ENCODE data around the gene C12orf42. TPM values are rescaled to one million over a fixed set of nuclear protein-coding genes. Genes with fewer than 3 reads are reported as not detected.

C12orf42 gene
- total and polyA plus RNA-seq, 8 donors = 0.11 to 0.20 TPM; not detected in 6

- Histone ChIP-seq H3K4me1 (no peaks in the 10 kb centered on the region), H3K27me3 (no peaks in the 10 kb centered on the region), H3K9me3 (peaks cover 0 to 2% of the 10 kb centered on the region in 2 donors), H3K27ac (no peak overlapping the region), H3K4me3 (no peak overlapping the region), H3K36me3 (no peaks in the 10 kb centered on the region)
- no peak for ATAC-seq
- TF ChIP-seq, protein P1, sequence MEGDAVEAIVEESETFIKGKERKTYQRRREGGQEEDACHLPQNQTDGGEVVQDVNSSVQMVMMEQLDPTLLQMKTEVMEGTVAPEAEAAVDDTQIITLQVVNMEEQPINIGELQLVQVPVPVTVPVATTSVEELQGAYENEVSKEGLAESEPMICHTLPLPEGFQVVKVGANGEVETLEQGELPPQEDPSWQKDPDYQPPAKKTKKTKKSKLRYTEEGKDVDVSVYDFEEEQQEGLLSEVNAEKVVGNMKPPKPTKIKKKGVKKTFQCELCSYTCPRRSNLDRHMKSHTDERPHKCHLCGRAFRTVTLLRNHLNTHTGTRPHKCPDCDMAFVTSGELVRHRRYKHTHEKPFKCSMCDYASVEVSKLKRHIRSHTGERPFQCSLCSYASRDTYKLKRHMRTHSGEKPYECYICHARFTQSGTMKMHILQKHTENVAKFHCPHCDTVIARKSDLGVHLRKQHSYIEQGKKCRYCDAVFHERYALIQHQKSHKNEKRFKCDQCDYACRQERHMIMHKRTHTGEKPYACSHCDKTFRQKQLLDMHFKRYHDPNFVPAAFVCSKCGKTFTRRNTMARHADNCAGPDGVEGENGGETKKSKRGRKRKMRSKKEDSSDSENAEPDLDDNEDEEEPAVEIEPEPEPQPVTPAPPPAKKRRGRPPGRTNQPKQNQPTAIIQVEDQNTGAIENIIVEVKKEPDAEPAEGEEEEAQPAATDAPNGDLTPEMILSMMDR (IDR thresholded peaks at IDR 0.05) = no peak
- no peak for DNase-seq
- intact Hi-C loops (cut with DNase I) = no loop called here
Measured at GRCh38 chr12:103350116-103350515, 145.7 kb downstream of the C12orf42 start.

- Histone ChIP-seq H3K27me3 (no peaks in the 10 kb centered on the region), H3K36me3 (no peaks in the 10 kb centered on the region), H3K27ac (no peak overlapping the region), H3K4me3 (no peak overlapping the region), H3K4me1 (no peaks in the 10 kb centered on the region), H3K9me3 (peaks cover 0 to 2% of the 10 kb centered on the region in 2 donors)
- no peak for ATAC-seq
- TF ChIP-seq, protein P1 (IDR thresholded peaks at IDR 0.05) = no peak
- DNase-seq = no peak
- intact Hi-C loops (cut with DNase I) = no loop called here
Measured at GRCh38 chr12:103348935-103349334, 146.8 kb downstream of the C12orf42 start.

DNA sequence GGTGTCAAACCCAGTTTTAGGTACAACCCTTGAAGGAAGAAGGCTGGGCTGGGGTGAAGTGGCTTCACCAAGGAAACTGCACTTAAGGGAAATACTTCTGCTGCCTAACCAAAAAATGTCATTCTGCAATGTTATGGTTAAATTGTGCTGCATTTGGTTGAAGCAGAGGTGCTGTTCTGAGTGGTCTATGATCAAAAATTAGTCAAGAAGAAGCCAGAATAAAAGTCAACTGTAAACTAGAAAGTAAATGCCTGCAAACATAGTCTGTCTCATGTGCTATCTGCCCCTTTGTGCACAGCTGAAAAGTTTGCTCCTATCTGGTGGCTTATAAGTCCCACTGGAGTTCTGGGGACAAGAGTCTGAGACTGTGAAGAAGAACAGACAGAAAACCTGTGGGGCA is 158.8 kb downstream of the C12orf42 start:
- no peaks in the 10 kb centered on the region for H3K36me3 ChIP-seq
- peaks cover 0 to 10% of the 10 kb centered on the region in 2 donors for H3K9me3 ChIP-seq
- intact Hi-C loops (cut with DNase I) = no loop called here
- TF ChIP-seq, protein P1 (IDR thresholded peaks at IDR 0.05) = no peak
- no peak overlapping the region for H3K27ac ChIP-seq
- no peak overlapping the region for H3K4me3 ChIP-seq
- no peaks in the 10 kb centered on the region for H3K4me1 ChIP-seq
- no peak for DNase-seq
- no peak for ATAC-seq
- H3K27me3 ChIP-seq = no peaks in the 10 kb centered on the region

GRCh38 chr12:103334466-103334865 is 161.3 kb downstream of the C12orf42 start:
- DNase-seq (no peak), ATAC-seq (no peak)
- H3K27ac ChIP-seq = no peak overlapping the region
- intact Hi-C loops (cut with DNase I) = no loop called here
- no peaks in the 10 kb centered on the region for H3K9me3 ChIP-seq
- no peaks in the 10 kb centered on the region for H3K27me3 ChIP-seq
- no peak overlapping the region for H3K4me3 ChIP-seq
- no peaks in the 10 kb centered on the region for H3K36me3 ChIP-seq
- no peaks in the 10 kb centered on the region for H3K4me1 ChIP-seq
- TF ChIP-seq, protein P1 (IDR thresholded peaks at IDR 0.05) = no peak

DNA sequence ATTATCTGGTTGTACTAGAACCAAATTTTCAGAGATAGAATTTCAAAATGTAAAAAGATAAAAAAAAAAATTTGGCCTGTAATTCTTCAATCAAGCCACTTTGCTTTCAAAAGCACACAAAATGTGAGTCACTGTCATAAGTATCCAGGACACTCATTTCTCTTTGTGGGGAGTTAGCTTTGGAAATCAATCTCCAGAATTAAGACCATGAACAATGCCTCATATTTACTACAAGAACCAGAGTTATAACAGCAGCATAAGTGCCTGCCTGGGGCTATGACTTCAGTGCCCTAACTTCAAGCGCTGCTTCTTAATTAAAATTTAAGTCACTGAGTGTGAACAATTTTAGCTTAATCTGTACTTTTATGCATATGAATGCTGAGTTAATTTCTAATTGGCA is 162.1 kb downstream of the C12orf42 start:
- intact Hi-C loops (cut with DNase I) = no loop called here
- ATAC-seq = no peak
- H3K36me3 ChIP-seq = no peaks in the 10 kb centered on the region
- TF ChIP-seq, protein P1 (IDR thresholded peaks at IDR 0.05) = no peak
- H3K27me3 ChIP-seq = no peaks in the 10 kb centered on the region
- DNase-seq = no peak
- H3K4me3 ChIP-seq = no peak overlapping the region
- no peaks in the 10 kb centered on the region for H3K9me3 ChIP-seq
- no peaks in the 10 kb centered on the region for H3K4me1 ChIP-seq
- H3K27ac ChIP-seq = no peak overlapping the region

Measured in left lung (tissue), 10 donors.